K562 treated with DMSO at 1 percent for 12 hours (cell line): ENCODE data around the gene SMARCD2. TPM values are rescaled to one million over a fixed set of nuclear protein-coding genes. Genes with fewer than 3 reads are reported as not detected.

Source experiments
- total RNA-seq: library from RNA; unstranded; fragments of 300-600 nt; gene quantifications from 2 replicates; pipeline ENCODE4 v1.2.3, GENCODE V29; 2022; ENCODE audit not compliant: insufficient read depth

The SMARCD2 gene
- 58.2 and 91.2 TPM in 2 replicates for total RNA-seq

DNA sequence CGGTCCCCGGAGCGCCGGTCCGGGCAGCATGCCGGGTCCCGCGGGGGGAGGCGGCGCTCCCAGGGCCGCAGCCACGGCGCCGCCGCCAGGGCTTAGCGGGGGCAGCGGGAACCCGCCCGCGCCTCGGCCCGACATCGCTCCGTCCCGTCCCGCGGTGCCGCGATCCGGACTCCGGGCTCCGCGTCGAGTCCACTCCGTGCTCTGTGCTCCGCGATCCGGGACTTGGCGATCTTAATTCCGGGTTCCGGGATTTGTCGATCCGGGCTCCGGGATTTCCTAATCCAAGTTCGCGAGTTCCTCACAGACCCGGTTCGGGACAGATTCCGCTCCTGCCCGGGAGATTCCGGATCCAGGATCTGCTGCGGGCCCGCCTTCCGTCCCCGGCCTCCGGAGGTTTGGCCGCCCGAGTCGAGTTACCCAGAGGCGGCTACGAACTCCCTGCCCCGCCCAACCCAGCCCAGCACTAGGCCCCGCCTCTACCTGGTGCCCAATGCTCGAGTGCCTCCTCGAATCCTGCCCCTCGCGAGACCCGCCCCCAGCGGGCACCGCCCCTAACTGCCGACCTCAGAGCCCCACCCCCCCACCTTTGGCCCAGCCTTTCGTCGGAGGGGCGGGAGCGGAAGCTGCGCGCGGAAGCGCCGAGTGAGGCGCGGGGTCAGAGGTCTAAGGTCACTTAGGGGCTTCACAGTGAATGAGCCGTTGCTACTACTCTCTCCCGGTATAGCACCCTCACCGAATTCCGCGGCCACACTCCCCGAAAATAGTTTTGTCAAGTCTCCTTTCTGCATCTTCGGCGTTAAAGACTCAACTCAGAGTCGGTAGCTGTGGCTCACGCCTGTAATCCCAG is at the start of gene SMARCD2:
Gene SMARCD2 (minus strand): TSS at position 146 of the 847 bp plus-strand sequence. CDS start 11 bp downstream, at position 135.

DNA sequence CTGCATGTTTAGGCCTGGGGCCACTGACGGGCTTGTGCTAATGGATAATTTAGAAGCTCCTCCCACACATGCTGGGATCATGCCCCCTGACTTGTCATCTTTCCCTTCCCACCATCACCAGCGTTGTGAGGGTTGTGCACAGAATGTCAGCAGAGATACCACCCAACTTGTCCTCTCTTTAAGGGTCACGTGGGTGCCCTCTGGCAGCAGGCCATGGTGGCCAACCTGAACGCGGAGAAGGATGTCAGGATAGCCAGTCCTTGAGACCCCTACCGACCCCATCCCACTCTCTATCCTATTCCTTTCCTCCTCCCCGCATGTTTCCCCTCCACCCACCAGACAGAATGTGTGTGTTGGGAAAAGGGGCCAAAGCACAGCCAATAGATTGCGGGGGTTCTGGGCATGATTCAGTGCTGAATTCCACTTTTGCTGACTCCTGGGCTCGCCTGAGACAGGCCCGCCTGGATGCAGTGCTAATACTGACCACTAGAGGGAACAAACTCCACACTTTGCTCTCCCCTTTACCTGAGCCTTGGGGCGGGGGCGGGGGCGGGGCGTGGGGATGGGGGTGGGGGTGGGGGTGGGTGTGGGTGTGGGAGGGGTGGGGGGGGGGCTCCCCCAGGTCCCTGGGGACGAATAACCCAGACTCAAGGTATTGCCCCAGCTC is 39.6 kb upstream of the SMARCD2 start, which contains the start of gene GH2:
Gene GH2 (minus strand): TSS at position 10 of the 667 bp plus-strand sequence. CDS start 143 bp downstream, outside the sequence.

DNA sequence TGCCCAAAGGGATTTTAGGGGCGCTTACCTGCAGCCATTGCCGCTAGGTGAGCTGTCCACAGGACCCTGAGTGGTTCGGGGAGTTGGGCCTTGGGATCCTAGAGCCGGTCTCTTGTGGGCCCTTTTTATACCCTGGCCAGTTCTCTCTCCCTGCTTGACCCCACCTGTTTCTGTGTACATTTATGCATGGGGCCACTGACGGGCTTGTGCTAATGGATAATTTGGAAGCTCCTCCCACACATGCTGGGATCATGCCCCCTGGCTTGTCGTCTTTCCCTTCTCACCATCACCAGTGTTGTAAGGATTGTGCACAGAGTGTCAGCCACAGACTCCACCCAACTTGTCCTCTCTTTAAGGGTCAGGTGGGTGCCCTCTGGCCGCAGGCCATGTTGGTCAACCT is 31.1 kb upstream of the SMARCD2 start, which contains the start of gene CSH2:
Gene CSH2 (minus strand): TSS at position 101 of the 400 bp plus-strand sequence. CDS start 63 bp downstream, at position 38.

DNA sequence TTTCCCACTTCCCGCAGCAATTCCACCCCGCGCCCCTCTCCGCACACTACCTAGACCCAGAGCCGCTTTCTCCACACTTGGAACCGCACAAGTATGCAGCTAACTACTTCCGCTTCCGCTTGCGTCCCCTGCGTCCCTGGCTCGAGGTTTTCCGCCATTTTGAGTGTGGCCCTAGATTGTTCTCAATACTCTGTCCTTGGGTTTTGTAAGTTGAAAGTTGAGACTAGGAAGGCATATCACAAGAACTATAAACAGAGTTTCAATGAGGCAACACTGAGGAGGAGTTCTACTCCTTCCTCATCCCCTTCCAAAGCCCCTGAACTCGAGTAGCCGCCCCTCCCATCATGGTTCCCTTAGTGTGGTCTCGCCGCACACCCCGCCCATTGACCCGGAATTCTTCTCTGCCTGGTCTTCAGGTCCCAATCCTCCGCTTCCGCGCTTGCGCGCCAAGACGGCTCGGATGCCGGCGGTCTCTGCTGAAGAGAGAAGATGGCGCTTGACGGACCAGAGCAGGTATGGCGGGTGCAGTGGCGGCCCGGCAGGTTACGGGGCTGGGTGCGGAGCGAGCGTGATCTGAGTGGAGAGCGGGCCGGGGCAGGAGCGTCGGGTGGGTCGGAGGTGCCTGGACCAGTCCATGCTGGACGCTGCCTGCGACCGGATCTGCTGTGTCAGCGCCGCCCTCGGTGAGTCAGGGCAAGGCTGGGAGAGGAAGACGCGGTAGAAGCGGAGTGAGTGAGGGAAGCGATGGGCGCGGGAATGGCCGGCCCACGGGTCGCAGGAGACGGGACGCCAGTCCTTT is 15.3 kb downstream of the SMARCD2 start, which contains the start of the genes FTSJ3 and PSMC5:
Gene FTSJ3 (minus strand): TSS at position 662 of the 799 bp plus-strand sequence. CDS start 761 bp downstream, outside the sequence.
Gene PSMC5 (plus strand): TSS at position 430 of the 799 bp plus-strand sequence. CDS start 60 bp downstream, at position 490.

Other genes with a start within 250 kb of the SMARCD2 start
- 39.9 and 42.0 TPM in 2 replicates for gene TACO1, start 241.8 kb downstream of the SMARCD2 start, total RNA-seq
- gene MAP3K3, start 220.3 kb downstream of the SMARCD2 start, total RNA-seq: 13.4 and 29.5 TPM in 2 replicates
- gene LIMD2, start 142.6 kb downstream of the SMARCD2 start, total RNA-seq: 3.1 and 3.3 TPM in 2 replicates
- gene STRADA, start 100.9 kb downstream of the SMARCD2 start, total RNA-seq: 24.8 and 42.2 TPM in 2 replicates
- 29.2 and 72.5 TPM in 2 replicates for gene CCDC47, start 69.1 kb downstream of the SMARCD2 start, total RNA-seq
- gene DDX42, start 68.5 kb downstream of the SMARCD2 start, total RNA-seq: 21.4 and 68.9 TPM in 2 replicates
- gene PSMC5, start 15.3 kb downstream of the SMARCD2 start, total RNA-seq: 136 and 182 TPM in 2 replicates
- 16.3 and 27.0 TPM in 2 replicates for gene FTSJ3, start 15.0 kb downstream of the SMARCD2 start, total RNA-seq
- 0.41 TPM in 1 of 2 replicates, not detected in the other for gene CSH2, start 31.0 kb upstream of the SMARCD2 start, total RNA-seq
- not detected in 2 replicates for gene GH2, start 39.3 kb upstream of the SMARCD2 start, total RNA-seq
- not detected in 2 replicates for gene CSH1, start 53.9 kb upstream of the SMARCD2 start, total RNA-seq
- gene CSHL1, start 68.6 kb upstream of the SMARCD2 start, total RNA-seq: not detected in 2 replicates
- not detected in 2 replicates for gene GH1, start 76.2 kb upstream of the SMARCD2 start, total RNA-seq
- not detected in 2 replicates for gene CD79B, start 89.6 kb upstream of the SMARCD2 start, total RNA-seq
- gene SCN4A, start 130.2 kb upstream of the SMARCD2 start, total RNA-seq: 0.22 and 0.44 TPM in 2 replicates
- 0.81 and 3.2 TPM in 2 replicates for gene PRR29, start 155.7 kb upstream of the SMARCD2 start, total RNA-seq
- 40.6 and 54.9 TPM in 2 replicates for gene ICAM2, start 177.9 kb upstream of the SMARCD2 start, total RNA-seq